Measurements from ENCODE around the gene AFDN.

AFDN gene

GRCh38 chr6:167952512-167952859, 125.8 kb downstream of the AFDN start:
- Histone ChIP-seq H3K9ac (ENCODE audit: low read depth, low read length) (no peak overlapping the region), H3K4me1 (ENCODE audit: insufficient read depth, low read length) (peaks cover 3% of the 10 kb centered on the region), H3K36me3 (ENCODE audit: insufficient read depth, low read length) (peaks cover 32% of the 10 kb centered on the region), H3K9me3 (ENCODE audit: control insufficient read depth, insufficient read depth, low read length) (no peaks in the 10 kb centered on the region)

- Histone ChIP-seq H3K4me1 (ENCODE audit: insufficient read depth, low read length) (peaks cover 5% of the 10 kb centered on the region), H3K9me3 (ENCODE audit: control insufficient read depth, insufficient read depth, low read length) (no peaks in the 10 kb centered on the region), H3K36me3 (ENCODE audit: insufficient read depth, low read length) (peaks cover 31% of the 10 kb centered on the region), H3K9ac (ENCODE audit: low read depth, low read length) (no peak overlapping the region)
These were observed 126.8 kb downstream of the AFDN start for GRCh38 chr6:167953551-167953950.

GRCh38 chr6:167954151-167954550, 127.4 kb downstream of the AFDN start:
- Histone ChIP-seq H3K36me3 (ENCODE audit: insufficient read depth, low read length) (peaks cover 27% of the 10 kb centered on the region), H3K9me3 (ENCODE audit: control insufficient read depth, insufficient read depth, low read length) (no peaks in the 10 kb centered on the region), H3K4me1 (ENCODE audit: insufficient read depth, low read length) (peaks cover 5% of the 10 kb centered on the region), H3K9ac (ENCODE audit: low read depth, low read length) (no peak overlapping the region)

- Histone ChIP-seq H3K9ac (ENCODE audit: low read depth, low read length) (no peak overlapping the region), H3K36me3 (ENCODE audit: insufficient read depth, low read length) (peaks cover 15% of the 10 kb centered on the region), H3K9me3 (ENCODE audit: control insufficient read depth, insufficient read depth, low read length) (no peaks in the 10 kb centered on the region), H3K4me1 (ENCODE audit: insufficient read depth, low read length) (peaks cover 5% of the 10 kb centered on the region)
These were observed 129.8 kb downstream of the AFDN start for GRCh38 chr6:167956491-167956890.

- Histone ChIP-seq H3K9me3 (ENCODE audit: control insufficient read depth, insufficient read depth, low read length) (no peaks in the 10 kb centered on the region), H3K4me1 (ENCODE audit: insufficient read depth, low read length) (peaks cover 5% of the 10 kb centered on the region), H3K9ac (ENCODE audit: low read depth, low read length) (no peak overlapping the region), H3K36me3 (ENCODE audit: insufficient read depth, low read length) (peaks cover 11% of the 10 kb centered on the region)
These were observed 130.3 kb downstream of the AFDN start for GRCh38 chr6:167956983-167957492.

GRCh38 chr6:167957626-167958025, 130.9 kb downstream of the AFDN start:
- H3K36me3 ChIP-seq (ENCODE audit: insufficient read depth, low read length) = peaks cover 10% of the 10 kb centered on the region
- H3K4me1 ChIP-seq (ENCODE audit: insufficient read depth, low read length) = peaks cover 5% of the 10 kb centered on the region
- no peaks in the 10 kb centered on the region for H3K9me3 ChIP-seq (ENCODE audit: control insufficient read depth, insufficient read depth, low read length)
- H3K9ac ChIP-seq (ENCODE audit: low read depth, low read length) = no peak overlapping the region

GRCh38 chr6:167960579-167960978, 133.9 kb downstream of the AFDN start:
- Histone ChIP-seq H3K9ac (ENCODE audit: low read depth, low read length) (no peak overlapping the region), H3K4me1 (ENCODE audit: insufficient read depth, low read length) (peaks cover 5% of the 10 kb centered on the region), H3K9me3 (ENCODE audit: control insufficient read depth, insufficient read depth, low read length) (no peaks in the 10 kb centered on the region), H3K36me3 (ENCODE audit: insufficient read depth, low read length) (peaks cover 8% of the 10 kb centered on the region)

- Histone ChIP-seq H3K9ac (ENCODE audit: low read depth, low read length) (no peak overlapping the region), H3K9me3 (ENCODE audit: control insufficient read depth, insufficient read depth, low read length) (no peaks in the 10 kb centered on the region), H3K36me3 (ENCODE audit: insufficient read depth, low read length) (peaks cover 9% of the 10 kb centered on the region), H3K4me1 (ENCODE audit: insufficient read depth, low read length) (no peaks in the 10 kb centered on the region)
These were observed 136.0 kb downstream of the AFDN start for GRCh38 chr6:167962711-167963110.

GRCh38 chr6:167963589-167964057, 136.9 kb downstream of the AFDN start:
- H3K9ac ChIP-seq (ENCODE audit: low read depth, low read length) = no peak overlapping the region
- H3K4me1 ChIP-seq (ENCODE audit: insufficient read depth, low read length) = no peaks in the 10 kb centered on the region
- no peaks in the 10 kb centered on the region for H3K9me3 ChIP-seq (ENCODE audit: control insufficient read depth, insufficient read depth, low read length)
- peaks cover 5% of the 10 kb centered on the region; the same call in 1 of the 2 replicates for H3K36me3 ChIP-seq (ENCODE audit: insufficient read depth, low read length)

GRCh38 chr6:167965592-167966539, 139.2 kb downstream of the AFDN start:
- Histone ChIP-seq H3K36me3 (ENCODE audit: insufficient read depth, low read length) (peaks cover 12% of the 10 kb centered on the region), H3K9me3 (ENCODE audit: control insufficient read depth, insufficient read depth, low read length) (no peaks in the 10 kb centered on the region), H3K4me1 (ENCODE audit: insufficient read depth, low read length) (no peaks in the 10 kb centered on the region), H3K9ac (ENCODE audit: low read depth, low read length) (no peak overlapping the region)

GRCh38 chr6:167966540-167966905, 139.8 kb downstream of the AFDN start:
- Histone ChIP-seq H3K4me1 (ENCODE audit: insufficient read depth, low read length) (no peaks in the 10 kb centered on the region), H3K9me3 (ENCODE audit: control insufficient read depth, insufficient read depth, low read length) (no peaks in the 10 kb centered on the region), H3K36me3 (ENCODE audit: insufficient read depth, low read length) (peaks cover 12% of the 10 kb centered on the region), H3K9ac (ENCODE audit: low read depth, low read length) (no peak overlapping the region)

GRCh38 chr6:167968091-167968490, 141.4 kb downstream of the AFDN start:
- no peaks in the 10 kb centered on the region for H3K9me3 ChIP-seq (ENCODE audit: control insufficient read depth, insufficient read depth, low read length)
- peaks cover 12% of the 10 kb centered on the region for H3K36me3 ChIP-seq (ENCODE audit: insufficient read depth, low read length)
- no peak overlapping the region for H3K9ac ChIP-seq (ENCODE audit: low read depth, low read length)
- peaks cover 8% of the 10 kb centered on the region; the same call in 1 of the 2 replicates for H3K4me1 ChIP-seq (ENCODE audit: insufficient read depth, low read length)

- H3K9ac ChIP-seq (ENCODE audit: low read depth, low read length) = no peak overlapping the region
- peaks cover 12% of the 10 kb centered on the region for H3K36me3 ChIP-seq (ENCODE audit: insufficient read depth, low read length)
- no peaks in the 10 kb centered on the region for H3K9me3 ChIP-seq (ENCODE audit: control insufficient read depth, insufficient read depth, low read length)
- peaks cover 15% of the 10 kb centered on the region for H3K4me1 ChIP-seq (ENCODE audit: insufficient read depth, low read length)
These were observed 143.5 kb downstream of the AFDN start for GRCh38 chr6:167970230-167970629.

GRCh38 chr6:167972193-167972592, 145.5 kb downstream of the AFDN start:
- Histone ChIP-seq H3K4me1 (ENCODE audit: insufficient read depth, low read length) (peaks cover 15% of the 10 kb centered on the region), H3K36me3 (ENCODE audit: insufficient read depth, low read length) (peaks cover 8% of the 10 kb centered on the region; the same call in 1 of the 2 replicates), H3K9me3 (ENCODE audit: control insufficient read depth, insufficient read depth, low read length) (no peaks in the 10 kb centered on the region), H3K9ac (ENCODE audit: low read depth, low read length) (no peak overlapping the region)
